Loucy (cell line): ENCODE data around the gene HS6ST3.

Experiments used
- H2AFZ ChIP-seq: fragments of 200-600 bp; sonication (generic); 2 replicates; pipeline ENCODE4 v1.6.0; 2016; ENCODE audit warnings: antibody characterized with exemption, mild to moderate bottlenecking, low read length, moderate library complexity
- H3F3A ChIP-seq: fragments of 200-600 bp; 2 replicates; pipeline ENCODE4 v1.6.0; 2016; ENCODE audit warnings: antibody characterized with exemption, low read depth, mild to moderate bottlenecking
- H3K27me3 ChIP-seq: fragments of 200-600 bp; sonication (generic); 2 replicates; pipeline ENCODE4 v1.6.1; 2014; ENCODE audit warnings: low read length, mild to moderate bottlenecking; ENCODE audit not compliant: insufficient read depth, poor library complexity, severe bottlenecking
- H3K36me3 ChIP-seq: fragments of 200-600 bp; sonication (generic); 2 replicates; pipeline ENCODE4 v1.6.1; 2016; ENCODE audit warnings: low read length; ENCODE audit not compliant: insufficient read depth
- H3K4me1 ChIP-seq: fragments of 200-600 bp; sonication (generic); 2 replicates; pipeline ENCODE4 v1.5.1; 2014; ENCODE audit warnings: low read length, mild to moderate bottlenecking; ENCODE audit not compliant: insufficient read depth, poor library complexity, severe bottlenecking
- H3K4me2 ChIP-seq: fragments of 200-600 bp; sonication (generic); 2 replicates; pipeline ENCODE4 v1.6.0; 2014; ENCODE audit warnings: antibody characterized with exemption, low read length, low read depth, mild to moderate bottlenecking; ENCODE audit not compliant: poor library complexity, severe bottlenecking
- H3K4me3 ChIP-seq: fragments of 200-600 bp; sonication (generic); 2 replicates; pipeline ENCODE4 v1.5.1; 2014; ENCODE audit warnings: low read length, mild to moderate bottlenecking, mixed read lengths; ENCODE audit not compliant: poor library complexity, severe bottlenecking
- H3K79me2 ChIP-seq: fragments of 200-600 bp; sonication (generic); 2 replicates; pipeline ENCODE4 v1.6.1; 2014; ENCODE audit warnings: low read length; ENCODE audit not compliant: insufficient read depth
- H3K9ac ChIP-seq: fragments of 200-600 bp; sonication (generic); 2 replicates; pipeline ENCODE4 v1.6.0; 2014; ENCODE audit warnings: mild to moderate bottlenecking, low read depth, low read length, moderate library complexity; ENCODE audit not compliant: poor library complexity, severe bottlenecking
- H3K9me2 ChIP-seq: fragments of 200-600 bp; sonication (generic); replicated peaks from 2 replicates; pipeline ENCODE4 v1.6.1; 2016; ENCODE audit warnings: low read depth, low read length, mixed read lengths
- H3K9me3 ChIP-seq: fragments of 200-600 bp; sonication (generic); 2 replicates; pipeline ENCODE4 v1.6.1; 2014; ENCODE audit warnings: mild to moderate bottlenecking, antibody characterized with exemption, low read length, low read depth; ENCODE audit not compliant: insufficient read depth
- H4K20me1 ChIP-seq: fragments of 200-600 bp; sonication (generic); 2 replicates; pipeline ENCODE4 v1.6.0; 2014; ENCODE audit warnings: antibody characterized with exemption, low read length, mild to moderate bottlenecking; ENCODE audit not compliant: insufficient read depth, poor library complexity, severe bottlenecking
- CTCF ChIP-seq: fragments of 200-600 bp; sonication (generic); conservative IDR thresholded peaks from 2 replicates; pipeline ENCODE4 v1.5.1; 2014; ENCODE audit warnings: mild to moderate bottlenecking, antibody characterized with exemption, low read length
- EZH2phosphoT487 ChIP-seq: fragments of 200-600 bp; IDR thresholded peaks from 2 replicates; pipeline ENCODE4 v1.6.1; 2018; ENCODE audit warnings: antibody characterized with exemption, mild to moderate bottlenecking, moderate library complexity, borderline replicate concordance

HS6ST3 gene

DNA sequence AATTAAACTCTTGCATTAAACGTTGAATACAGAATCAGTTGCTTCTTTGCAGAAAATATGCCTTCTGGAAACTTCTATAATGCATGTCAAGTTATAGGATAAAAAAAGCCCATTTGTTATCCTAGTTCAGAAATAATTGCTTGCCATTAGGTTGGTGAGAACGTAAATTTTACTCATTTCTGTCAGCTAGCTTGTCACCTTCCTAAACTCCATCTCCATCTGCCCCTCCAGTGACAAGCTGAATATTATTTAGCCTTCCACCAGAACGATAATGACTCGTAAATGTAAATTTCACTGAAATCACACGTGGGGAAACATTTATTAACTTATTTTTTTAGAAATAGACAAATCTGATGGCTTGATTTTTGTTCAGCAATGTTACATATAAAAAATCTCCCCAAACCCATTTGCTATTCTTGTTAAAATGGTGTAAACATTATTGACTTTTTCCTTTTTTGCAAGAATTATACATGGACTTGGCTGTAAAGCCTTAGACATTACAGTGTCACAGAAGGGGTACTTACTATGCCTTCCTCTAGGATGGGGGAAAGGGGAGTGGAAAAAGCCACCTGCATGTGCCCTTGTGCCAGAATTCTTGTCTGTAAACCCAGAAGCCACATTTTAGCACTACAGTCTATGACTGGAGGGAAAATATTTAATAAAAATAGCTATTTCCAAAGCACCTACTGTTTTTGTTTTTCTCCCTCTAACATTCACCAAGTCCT lies 577.5 kb downstream of the HS6ST3 start:
- Histone ChIP-seq H3K79me2 (no peaks in the 10 kb centered on the region), H3F3A (no peaks in the 10 kb centered on the region), H3K4me2 (no peak overlapping the region), H3K9me2 (no peaks in the 10 kb centered on the region), H2AFZ (no peak overlapping the region), H3K4me3 (no peak overlapping the region), H3K36me3 (no peaks in the 10 kb centered on the region), H3K27me3 (no peaks in the 10 kb centered on the region), H3K9ac (no peak overlapping the region), H3K9me3 (no peaks in the 10 kb centered on the region), H4K20me1 (no peaks in the 10 kb centered on the region), H3K4me1 (no peaks in the 10 kb centered on the region)
- TF ChIP-seq EZH2phosphoT487: no peak
- no peak for TF ChIP-seq CTCF

- H3K27me3 ChIP-seq: no peaks in the 10 kb centered on the region
- no peak overlapping the region for H2AFZ ChIP-seq
- no peaks in the 10 kb centered on the region for H3K36me3 ChIP-seq
- H3K79me2 ChIP-seq: no peaks in the 10 kb centered on the region
- no peak overlapping the region for H3K9ac ChIP-seq
- no peaks in the 10 kb centered on the region for H3K9me3 ChIP-seq
- TF ChIP-seq EZH2phosphoT487 (no peak), CTCF (no peak)
- H4K20me1 ChIP-seq: no peaks in the 10 kb centered on the region
- H3K4me3 ChIP-seq: no peak overlapping the region
- H3F3A ChIP-seq: no peaks in the 10 kb centered on the region
- no peaks in the 10 kb centered on the region for H3K4me1 ChIP-seq
- H3K4me2 ChIP-seq: no peak overlapping the region
- no peaks in the 10 kb centered on the region for H3K9me2 ChIP-seq
Observed at GRCh38 chr13:96671073-96671472, 581.2 kb downstream of the HS6ST3 start.

- Histone ChIP-seq H2AFZ (no peak overlapping the region), H3K4me3 (no peak overlapping the region), H3K4me2 (no peak overlapping the region), H3K9ac (no peak overlapping the region), H3K36me3 (no peaks in the 10 kb centered on the region), H3F3A (no peaks in the 10 kb centered on the region), H3K27me3 (no peaks in the 10 kb centered on the region), H3K9me3 (no peaks in the 10 kb centered on the region), H3K79me2 (no peaks in the 10 kb centered on the region), H4K20me1 (no peaks in the 10 kb centered on the region), H3K4me1 (no peaks in the 10 kb centered on the region), H3K9me2 (no peaks in the 10 kb centered on the region)
- no peak for TF ChIP-seq EZH2phosphoT487
- no peak for TF ChIP-seq CTCF
Observed at GRCh38 chr13:96672016-96672415, 582.1 kb downstream of the HS6ST3 start.
